ENCODE results near the gene ACP4. TPM values are rescaled to one million over a fixed set of nuclear protein-coding genes. Genes with fewer than 3 reads are reported as not detected.
"Not testable (repeated sequence)": the region's sequence is repeated elsewhere in the genome, so short reads cannot be mapped to it uniquely, and the experiment has no call there.

The ACP4 gene
- total RNA-seq, 2 donors from 2014 or later = not detected

DNA sequence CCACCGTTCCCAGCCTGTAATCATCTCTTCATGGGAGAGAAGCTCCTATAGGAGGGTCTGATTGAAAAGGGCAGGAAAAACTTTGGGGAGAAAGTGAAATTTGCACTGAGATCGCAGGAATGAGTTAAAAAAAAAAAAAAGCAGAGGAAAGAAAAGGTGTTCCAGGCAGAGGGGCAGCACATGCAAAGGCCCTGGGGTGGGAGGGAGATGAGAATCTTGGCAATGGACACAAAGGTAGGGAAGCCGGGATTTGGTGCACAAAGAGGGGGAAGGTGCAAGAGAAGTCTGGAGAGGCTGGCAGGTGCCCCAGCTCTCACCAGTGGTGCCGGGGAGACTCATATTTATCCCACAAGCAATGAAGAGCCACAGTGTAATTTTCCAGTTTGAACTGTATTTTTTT lies 36.3 kb upstream of the ACP4 start:
- WGBS, 2 experiments (ENCODE audit: insufficient coverage in 1 of 2, insufficient read length in 1 of 2) = 77 to 89% methylated on average over 3 to 4 of the region's 4 CpGs
- H3K9me3 ChIP-seq (ENCODE audit: control insufficient read depth, low read length) = no peaks in the 10 kb centered on the region
- no peaks in the 10 kb centered on the region for H3K36me3 Mint-ChIP-seq (ENCODE audit: low read depth)

DNA sequence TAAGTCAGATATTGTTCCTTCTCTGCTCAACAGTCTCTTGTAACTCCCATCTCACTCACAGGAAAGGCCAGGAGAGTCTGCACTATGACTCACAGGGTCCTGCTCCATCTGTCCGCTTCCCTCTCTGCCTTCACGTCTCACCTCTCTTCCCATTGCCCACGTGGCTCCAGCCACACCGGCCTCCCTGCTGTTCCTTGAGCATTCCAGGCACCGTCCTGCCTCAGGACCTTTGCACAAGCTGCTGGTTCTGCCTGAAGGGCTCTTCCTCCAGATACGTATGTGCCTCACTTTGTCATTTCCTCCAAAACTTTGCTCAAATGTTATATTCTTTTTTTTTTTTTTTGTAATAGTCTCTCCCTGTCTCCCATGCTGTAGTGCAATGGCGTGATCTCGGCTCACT lies 34.0 kb upstream of the ACP4 start:
- not testable (repeated sequence) for H3K4me1 ChIP-seq (ENCODE audit: control insufficient read depth, insufficient read depth, low read length); H3K27ac Mint-ChIP-seq; H3K9ac ChIP-seq (ENCODE audit: extremely low read depth, low read length, poor library complexity, severe bottlenecking); H3K4me3 Mint-ChIP-seq; H3K36me3 ChIP-seq (ENCODE audit: control insufficient read depth, insufficient read depth, low read length); H3K4me1 Mint-ChIP-seq; H3K36me3 Mint-ChIP-seq (ENCODE audit: low read depth); DNase-seq; H3K27ac ChIP-seq (ENCODE audit: low read depth, low read length); H3K27me3 ChIP-seq (ENCODE audit: control insufficient read depth, insufficient read depth, low read length, poor library complexity, severe bottlenecking); H3K9me3 ChIP-seq (ENCODE audit: control insufficient read depth, low read length); H3K9me3 Mint-ChIP-seq; H3K4me3 ChIP-seq (ENCODE audit: low read length)
- WGBS, 2 experiments (ENCODE audit: insufficient coverage in 1 of 2, insufficient read length in 1 of 2) = 40 to 72% methylated on average over 4 to 8 of the region's 8 CpGs
- peaks cover 37% of the 10 kb centered on the region for H3K27me3 Mint-ChIP-seq (ENCODE audit: insufficient read depth)

More for the DNA sequence above, 36.3 kb upstream of the ACP4 start:
- H3K27ac Mint-ChIP-seq = no peak overlapping the region
- TF ChIP-seq CTCF (conservative IDR thresholded peaks at IDR 0.05) = no peak
- Histone ChIP-seq H3K9ac (ENCODE audit: extremely low read depth, low read length, poor library complexity, severe bottlenecking) (no peak overlapping the region), H3K27ac (ENCODE audit: low read depth, low read length) (no peak overlapping the region), H3K36me3 (ENCODE audit: control insufficient read depth, insufficient read depth, low read length) (no peaks in the 10 kb centered on the region), H3K27me3 (ENCODE audit: control insufficient read depth, insufficient read depth, low read length, poor library complexity, severe bottlenecking) (no peaks in the 10 kb centered on the region), H3K4me1 (ENCODE audit: control insufficient read depth, insufficient read depth, low read length) (no peaks in the 10 kb centered on the region), H3K4me3 (ENCODE audit: low read length) (no peak overlapping the region)
- H3K4me3 Mint-ChIP-seq = no peak overlapping the region
- peaks cover 34% of the 10 kb centered on the region for H3K27me3 Mint-ChIP-seq (ENCODE audit: insufficient read depth)
- DNase-seq = no peak
- H3K9me3 Mint-ChIP-seq = no peaks in the 10 kb centered on the region
- H3K4me1 Mint-ChIP-seq = no peaks in the 10 kb centered on the region

DNA sequence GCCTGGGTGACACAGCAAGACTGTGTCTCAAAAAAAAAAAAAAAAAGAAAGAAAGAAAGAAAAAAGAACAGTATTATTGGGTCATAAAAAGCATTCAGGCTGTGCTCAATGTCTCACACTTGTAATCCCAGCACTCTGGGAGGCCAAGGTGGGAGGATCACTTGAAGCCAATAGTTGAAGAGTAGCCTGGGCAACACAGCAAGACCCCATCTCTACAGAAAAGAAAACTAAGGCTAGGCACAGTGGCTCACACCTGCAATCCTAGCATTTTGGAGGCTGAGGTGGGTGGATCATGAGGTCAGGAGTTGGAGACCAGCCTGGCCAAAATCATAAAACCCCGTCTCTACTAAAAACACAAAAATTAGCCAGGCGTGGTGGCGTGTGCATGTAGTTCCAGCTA lies 32.6 kb upstream of the ACP4 start:
- H3K4me3 Mint-ChIP-seq; H3K9ac ChIP-seq (ENCODE audit: extremely low read depth, low read length, poor library complexity, severe bottlenecking); H3K27me3 ChIP-seq (ENCODE audit: control insufficient read depth, insufficient read depth, low read length, poor library complexity, severe bottlenecking); H3K4me1 Mint-ChIP-seq; H3K27ac ChIP-seq (ENCODE audit: low read depth, low read length); H3K4me1 ChIP-seq (ENCODE audit: control insufficient read depth, insufficient read depth, low read length); H3K9me3 Mint-ChIP-seq; H3K27ac Mint-ChIP-seq; H3K36me3 ChIP-seq (ENCODE audit: control insufficient read depth, insufficient read depth, low read length); H3K9me3 ChIP-seq (ENCODE audit: control insufficient read depth, low read length); H3K36me3 Mint-ChIP-seq (ENCODE audit: low read depth); DNase-seq; H3K4me3 ChIP-seq (ENCODE audit: low read length): not testable (repeated sequence)
- WGBS, 2 experiments (ENCODE audit: insufficient coverage in 1 of 2, insufficient read length in 1 of 2) = 97% methylated on average over 3 of the region's 3 CpGs; no CpG with 5 or more reads in 1 of the 2 experiments
- peaks cover 40% of the 10 kb centered on the region for H3K27me3 Mint-ChIP-seq (ENCODE audit: insufficient read depth)

GRCh38 chr19:50759076-50759475 lies 31.1 kb upstream of the ACP4 start:
- not testable (repeated sequence) for H3K36me3 ChIP-seq (ENCODE audit: control insufficient read depth, insufficient read depth, low read length); H3K9me3 Mint-ChIP-seq; H3K4me3 Mint-ChIP-seq; H3K4me3 ChIP-seq (ENCODE audit: low read length); H3K36me3 Mint-ChIP-seq (ENCODE audit: low read depth); H3K4me1 Mint-ChIP-seq; H3K27ac ChIP-seq (ENCODE audit: low read depth, low read length); H3K9ac ChIP-seq (ENCODE audit: extremely low read depth, low read length, poor library complexity, severe bottlenecking); H3K9me3 ChIP-seq (ENCODE audit: control insufficient read depth, low read length); H3K27ac Mint-ChIP-seq; H3K27me3 ChIP-seq (ENCODE audit: control insufficient read depth, insufficient read depth, low read length, poor library complexity, severe bottlenecking); H3K4me1 ChIP-seq (ENCODE audit: control insufficient read depth, insufficient read depth, low read length); DNase-seq
- peaks cover 39% of the 10 kb centered on the region for H3K27me3 Mint-ChIP-seq (ENCODE audit: insufficient read depth)
- 88 to 97% methylated on average over 5 to 11 of the region's 18 CpGs for WGBS, 2 experiments (ENCODE audit: insufficient coverage in 1 of 2, insufficient read length in 1 of 2)
